NCI-H82 (cell line): Measurements from ENCODE around the gene SPTBN5.
A peak's percentile ranks its signal among the peaks of the same experiment; 100 is the strongest.

Experiments
- DNase-seq: peaks from one replicate; lab custom pipeline; 2025; lab: John Stamatoyannopoulos, UW

Gene SPTBN5

DNA sequence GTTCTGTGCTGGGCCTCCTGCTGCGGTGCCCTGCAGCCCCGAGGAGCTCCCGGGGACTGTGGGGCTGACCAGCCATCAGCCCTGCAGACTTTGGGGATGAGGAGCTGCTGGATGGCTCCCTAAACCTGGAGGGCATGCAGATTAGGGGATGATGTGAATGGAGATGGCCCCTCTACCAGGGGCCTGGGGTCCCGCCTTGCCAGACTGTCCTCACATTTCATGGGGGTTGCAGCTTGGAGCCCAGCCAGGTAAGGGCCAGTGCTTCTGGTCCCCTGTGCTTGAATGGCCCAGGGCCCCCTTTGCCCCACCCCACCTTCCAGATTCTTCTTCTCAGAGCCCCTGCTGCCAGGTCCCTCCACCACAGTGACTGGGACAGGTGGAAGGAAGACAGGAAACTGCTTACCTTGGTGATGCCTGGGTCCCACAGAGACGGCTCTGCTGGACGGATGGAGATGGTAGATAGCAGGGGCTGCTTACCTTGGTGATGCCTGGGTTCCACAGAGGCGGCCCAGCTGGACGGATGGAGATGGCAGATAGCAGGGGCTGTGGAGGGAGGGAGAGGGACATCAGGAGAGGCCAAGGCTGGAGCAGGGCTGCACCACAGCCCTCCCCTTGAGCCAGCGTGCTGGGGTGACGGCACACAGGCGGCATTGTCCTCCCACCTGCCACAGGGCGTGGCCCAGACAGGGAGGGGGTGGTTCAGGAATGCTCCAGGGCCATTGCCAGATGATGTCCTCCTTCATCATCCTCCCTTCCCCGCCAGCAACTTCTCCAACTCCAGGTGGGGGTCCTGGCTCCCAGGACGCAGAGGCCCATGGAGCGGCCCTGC lies at the start of gene SPTBN5:
Gene SPTBN5, minus strand, starts transcription at position 632 of the 829 bp plus-strand sequence. Its CDS starts 556 bp downstream, at position 76.
- no peak for DNase-seq

DNA sequence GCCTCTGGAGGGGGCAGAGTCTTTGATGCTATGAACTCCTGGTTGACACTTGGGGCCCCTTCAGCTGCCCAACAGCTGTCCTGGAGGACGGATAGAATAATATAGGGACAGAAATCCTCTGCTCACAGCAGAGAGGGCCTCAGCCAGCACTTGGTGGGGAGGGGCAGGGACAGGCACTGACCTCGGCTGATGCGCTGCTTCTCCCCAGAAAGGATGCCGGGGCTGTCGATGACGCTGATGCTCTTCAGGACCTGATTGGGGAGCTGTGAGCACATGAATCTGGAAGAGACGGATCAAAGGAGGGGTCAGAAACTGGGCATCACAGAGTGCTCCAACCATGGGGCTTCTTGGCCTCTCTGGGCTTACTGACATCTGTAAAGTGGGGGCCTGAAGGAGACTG lies 49.0 kb upstream of the SPTBN5 start:
- DNase-seq = no peak

DNA sequence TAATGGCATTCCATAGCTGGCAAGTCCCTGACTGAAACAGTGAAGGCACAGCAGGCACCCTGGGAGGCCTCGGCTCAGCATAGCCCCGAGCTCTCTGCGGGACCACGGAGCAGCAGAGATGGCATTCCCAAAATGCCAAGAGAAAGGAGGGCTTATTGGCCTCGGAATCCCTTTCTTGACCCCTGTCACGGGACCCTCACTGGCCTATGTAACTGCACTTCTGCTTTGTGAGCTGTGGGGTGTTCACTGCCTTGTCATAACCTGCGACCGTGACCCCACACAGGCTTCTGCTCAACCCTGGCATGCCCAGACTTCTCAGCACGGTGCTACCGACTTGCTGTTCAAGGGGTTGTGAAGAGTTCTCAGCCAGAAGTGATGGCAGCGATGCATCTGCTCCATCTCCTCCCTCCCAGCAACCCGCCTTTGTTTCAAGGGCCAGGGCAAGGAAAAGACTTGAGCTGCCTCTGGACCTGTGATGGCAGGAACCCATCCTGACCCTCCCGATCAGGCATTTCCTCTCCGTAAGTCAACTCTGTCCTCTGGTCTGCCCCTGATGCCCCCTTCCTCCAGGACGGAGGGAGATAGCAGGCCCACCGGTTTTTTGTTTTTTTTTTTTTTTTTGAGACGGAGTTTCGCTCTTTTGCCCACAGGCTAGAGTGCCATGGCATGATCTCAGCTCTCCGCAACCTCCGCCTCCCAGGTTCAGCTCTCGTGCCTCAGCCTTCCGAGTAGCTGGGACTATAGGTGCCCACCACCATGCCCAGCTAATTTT lies 48.0 kb upstream of the SPTBN5 start:
- DNase-seq = no peak

DNA sequence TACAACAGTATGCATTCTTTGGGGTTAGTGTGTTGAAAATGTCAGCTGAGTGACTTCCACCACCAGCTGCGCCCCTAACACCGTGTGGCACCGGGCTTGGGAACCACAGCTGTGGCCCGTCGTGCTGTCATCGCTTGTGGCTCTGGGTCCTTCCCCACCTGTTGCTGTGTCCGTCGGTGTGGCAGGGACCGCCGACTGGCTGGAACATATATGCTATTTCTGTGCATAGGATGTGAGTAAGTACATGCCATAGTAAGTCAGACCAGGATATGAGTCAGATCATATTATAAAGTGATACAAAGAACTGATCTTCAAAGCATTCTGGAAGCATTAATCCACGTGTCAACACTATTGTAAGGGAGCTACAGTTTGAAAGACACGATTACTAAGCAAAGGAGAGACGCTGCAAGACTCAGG lies 46.6 kb upstream of the SPTBN5 start:
- DNase-seq = no peak

DNA sequence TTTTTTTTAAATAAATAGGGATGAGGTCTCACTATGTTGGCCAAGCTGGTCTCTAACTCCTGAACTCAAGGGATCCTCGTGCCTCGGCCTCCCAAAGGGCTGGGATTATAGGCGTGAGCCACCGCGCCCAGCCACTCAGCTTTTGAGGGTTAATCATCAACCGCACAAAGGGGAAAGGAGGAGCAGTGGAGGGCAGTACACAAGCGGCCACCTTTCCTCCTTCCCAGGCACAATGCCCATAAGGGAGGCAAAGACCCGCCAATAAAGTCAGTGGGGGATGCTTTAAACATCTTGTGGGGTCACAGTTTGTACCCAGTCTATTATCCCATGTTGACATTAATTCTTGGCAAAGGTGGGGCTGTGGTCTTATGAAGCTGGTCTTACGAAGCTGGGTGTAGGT lies 46.1 kb upstream of the SPTBN5 start:
- DNase-seq = no peak

DNA sequence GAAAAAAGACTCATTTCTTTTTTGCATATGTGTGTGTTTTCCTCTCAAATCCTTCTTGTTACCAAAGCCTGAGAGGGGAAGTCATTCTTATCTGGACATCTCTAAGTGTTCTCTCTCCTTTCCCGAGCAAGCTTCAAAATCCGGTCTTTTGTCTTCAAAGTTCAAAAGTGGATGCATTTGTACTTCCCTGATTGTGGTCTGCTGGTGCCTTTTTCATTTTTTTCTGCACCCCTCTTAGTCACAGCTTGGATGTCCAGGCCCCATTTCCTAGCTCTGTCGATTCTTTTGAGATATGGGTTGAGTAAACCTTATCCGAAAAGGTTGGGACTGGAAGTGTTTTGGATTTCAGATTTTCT lies 43.7 kb upstream of the SPTBN5 start:
- no peak for DNase-seq

DNA sequence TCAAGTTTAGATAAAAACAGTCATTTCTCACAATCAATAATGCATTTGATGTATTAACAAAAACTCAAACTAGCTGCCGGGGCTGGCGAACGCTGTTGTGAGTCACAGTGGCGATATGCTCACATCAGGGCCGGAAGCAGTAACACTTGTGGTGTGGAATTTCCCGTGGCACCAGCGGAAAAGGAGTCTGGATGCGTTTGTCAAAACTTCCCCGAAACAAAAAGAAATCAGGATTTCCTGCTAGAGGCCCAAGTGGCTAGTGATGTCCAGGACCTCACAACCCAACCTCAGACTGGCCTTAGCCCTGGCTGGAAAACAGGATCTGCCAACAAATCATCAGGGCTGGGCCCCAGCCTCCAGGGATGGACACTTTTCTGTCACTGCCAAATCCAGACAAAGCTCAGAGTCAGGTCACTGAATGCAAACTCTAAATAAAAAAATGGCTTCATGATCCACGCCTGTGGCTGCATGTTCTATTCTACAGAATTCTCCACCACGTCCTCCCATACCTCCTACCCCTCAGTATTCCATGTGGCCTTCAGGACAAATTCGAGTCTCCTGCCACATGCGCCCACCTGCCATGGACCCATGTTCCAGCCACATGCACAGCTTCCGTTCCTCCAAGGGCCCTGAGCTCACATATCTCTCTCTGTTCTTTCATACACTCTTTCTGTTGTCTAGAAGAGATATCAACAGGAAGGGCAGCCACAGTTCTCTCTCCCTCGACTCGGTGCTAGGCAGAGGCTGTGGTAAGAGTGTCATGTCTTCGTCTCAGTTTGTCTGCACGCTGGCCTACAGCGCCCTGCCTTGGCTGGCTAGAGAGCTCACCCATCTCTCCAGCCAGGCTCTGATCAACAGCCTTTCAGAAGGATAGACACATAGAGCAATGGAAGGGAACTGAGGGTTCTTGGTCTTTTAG lies 43.1 kb upstream of the SPTBN5 start:
- no peak for DNase-seq

DNA sequence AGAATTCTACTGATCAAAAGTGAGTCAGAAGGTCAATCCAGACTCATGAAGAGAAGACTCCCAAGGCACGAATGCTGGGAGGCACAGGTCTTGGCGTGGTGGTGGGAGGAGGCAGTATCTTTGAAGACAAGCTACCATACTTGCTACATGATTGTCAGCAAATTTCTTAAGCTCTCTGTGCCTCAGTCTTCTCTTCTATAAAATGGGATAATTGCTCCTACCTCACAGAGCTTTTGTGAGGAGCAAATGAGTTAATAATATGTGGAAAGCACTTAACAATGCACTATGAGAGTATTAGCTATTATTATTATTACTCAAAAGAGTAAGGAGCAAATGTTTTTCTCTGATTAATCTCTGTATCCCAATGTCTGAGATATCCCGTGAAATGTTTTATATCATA lies 42.3 kb upstream of the SPTBN5 start:
- DNase-seq = no peak

DNA sequence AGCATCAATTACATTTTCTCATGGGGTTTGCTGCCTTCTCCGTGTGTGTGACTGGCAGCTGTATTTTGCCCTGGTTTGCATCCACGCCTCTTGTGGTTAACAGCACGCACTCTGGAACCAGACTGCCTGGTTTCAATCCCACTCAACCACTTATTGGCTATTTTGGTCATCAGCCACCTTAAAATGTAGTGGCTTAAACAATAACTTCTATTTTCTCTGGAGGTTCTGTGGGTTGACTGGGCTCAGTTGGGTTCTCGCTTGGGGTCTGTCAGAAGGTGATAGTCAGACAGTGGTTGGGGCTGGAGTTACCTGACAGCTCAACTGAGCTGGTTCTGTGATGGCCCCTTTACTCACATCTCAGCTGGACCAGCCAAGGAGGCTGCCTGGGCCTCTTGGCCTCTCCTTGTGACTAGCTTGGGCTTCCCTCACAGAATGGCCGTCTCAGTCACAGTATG lies 41.7 kb upstream of the SPTBN5 start:
- DNase-seq = no peak

DNA sequence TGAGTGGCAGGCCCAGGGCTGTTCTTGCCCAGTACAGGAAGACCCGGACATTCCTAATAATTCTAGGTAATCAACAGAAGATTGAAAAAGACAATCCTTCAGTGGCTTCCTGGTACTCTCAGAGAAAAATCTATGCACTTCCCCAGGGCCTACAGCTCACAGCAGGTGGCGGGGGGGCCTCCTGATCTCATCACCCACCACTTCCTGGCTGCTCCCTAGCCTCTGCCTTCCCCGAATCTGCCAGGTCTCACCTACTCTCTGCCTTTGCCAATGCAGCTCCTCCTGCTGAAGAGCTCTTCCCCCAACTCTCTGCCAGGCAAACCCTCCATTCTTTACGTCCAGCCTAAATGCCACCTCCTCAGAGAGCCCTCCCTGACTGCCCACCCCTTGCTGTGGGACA lies 41.0 kb upstream of the SPTBN5 start:
- DNase-seq = no peak

DNA sequence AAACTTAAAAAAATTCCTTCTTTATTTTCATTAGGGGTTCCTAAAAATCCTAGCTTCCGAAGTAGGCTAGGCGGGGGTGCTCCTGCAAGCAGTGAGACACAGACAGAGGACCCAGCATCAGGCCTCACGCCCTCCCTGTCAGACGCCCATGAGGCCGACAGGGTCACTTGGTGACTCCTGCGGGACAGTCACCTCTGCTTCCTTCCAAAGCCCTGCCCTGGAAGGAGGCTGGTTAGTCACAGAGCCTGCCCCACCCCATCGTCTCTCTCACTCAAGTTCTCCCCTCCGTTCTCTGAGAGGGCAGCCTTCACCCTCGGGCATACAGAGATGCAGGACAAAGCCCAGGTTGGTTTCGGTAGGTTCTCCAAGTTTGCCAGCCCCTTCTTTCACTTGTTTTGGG lies 39.9 kb upstream of the SPTBN5 start:
- DNase-seq = no peak

DNA sequence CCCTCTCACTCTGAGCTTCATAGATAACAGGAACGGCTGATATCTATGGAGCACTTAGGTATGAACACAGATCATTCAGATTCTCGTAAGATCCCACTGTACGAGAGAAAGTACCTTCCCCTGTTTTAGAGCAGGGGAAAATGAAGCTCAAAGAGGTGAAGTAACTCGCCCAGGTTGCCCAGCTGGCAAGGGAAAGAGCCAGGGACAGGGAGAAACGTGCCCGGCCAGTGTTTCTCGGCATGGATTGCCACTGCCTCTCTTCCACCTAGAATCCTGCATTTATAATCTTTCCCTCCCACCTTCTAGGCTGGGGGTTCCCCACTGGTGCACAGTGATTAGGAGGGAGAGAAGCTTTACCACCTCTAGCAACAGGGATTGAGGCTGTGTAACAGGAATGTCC lies 39.5 kb upstream of the SPTBN5 start:
- no peak for DNase-seq

DNA sequence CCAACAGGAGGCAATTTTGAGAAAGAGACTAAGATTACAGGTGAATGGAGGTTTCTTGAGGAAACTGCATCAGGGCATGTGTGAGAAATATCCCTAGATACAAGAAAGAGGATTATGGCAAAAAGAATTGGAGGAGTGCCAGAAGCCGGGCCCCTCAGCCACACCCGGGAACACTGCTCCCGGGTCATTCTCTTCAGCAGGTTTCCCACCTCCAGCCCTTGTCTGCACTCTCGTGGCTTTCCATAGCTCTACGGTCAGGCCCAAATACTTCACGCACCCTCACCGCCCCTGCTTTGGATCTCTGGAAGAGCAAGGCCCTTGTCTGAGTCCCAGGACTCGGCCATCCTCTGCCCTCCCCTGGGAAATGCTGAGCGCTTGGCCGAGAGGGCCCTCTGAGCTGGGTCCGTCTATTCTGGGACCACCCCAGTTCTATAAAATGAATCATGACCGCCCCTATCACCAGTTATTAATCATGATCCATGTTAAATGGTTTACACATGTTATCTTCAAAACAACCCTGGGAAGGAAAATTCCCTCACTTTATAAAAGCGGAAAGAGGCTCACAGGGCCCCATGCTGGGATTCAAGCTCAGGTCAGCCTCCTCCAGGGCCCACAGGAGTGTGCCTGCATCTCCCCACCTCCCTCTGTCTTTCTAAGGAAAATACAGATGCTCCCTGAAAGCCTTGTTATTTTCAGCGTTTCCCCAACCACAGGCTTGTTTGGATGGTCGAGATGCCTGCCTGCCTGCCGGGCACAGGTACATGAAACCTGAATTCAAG lies 38.8 kb upstream of the SPTBN5 start:
- DNase-seq = peak; percentile 47

DNA sequence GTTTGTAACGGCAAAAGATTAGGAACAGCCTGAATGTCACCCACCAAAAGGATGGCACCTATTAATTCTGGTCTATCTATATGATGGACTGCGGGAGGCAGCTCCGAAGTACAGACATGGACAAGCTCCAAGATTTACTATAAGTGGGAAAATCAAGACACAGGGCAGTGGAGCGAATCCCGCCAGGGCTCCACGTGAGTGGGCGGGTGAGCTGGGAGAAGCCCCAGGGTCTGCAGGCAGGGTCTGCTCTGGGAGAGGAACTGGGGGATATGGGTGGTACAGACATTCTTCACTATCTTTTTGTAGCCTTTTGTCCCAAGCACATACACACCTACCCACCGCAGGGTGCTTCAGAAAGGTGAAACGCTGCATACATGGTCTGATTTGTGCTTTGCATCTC lies 38.2 kb upstream of the SPTBN5 start:
- no peak for DNase-seq

DNA sequence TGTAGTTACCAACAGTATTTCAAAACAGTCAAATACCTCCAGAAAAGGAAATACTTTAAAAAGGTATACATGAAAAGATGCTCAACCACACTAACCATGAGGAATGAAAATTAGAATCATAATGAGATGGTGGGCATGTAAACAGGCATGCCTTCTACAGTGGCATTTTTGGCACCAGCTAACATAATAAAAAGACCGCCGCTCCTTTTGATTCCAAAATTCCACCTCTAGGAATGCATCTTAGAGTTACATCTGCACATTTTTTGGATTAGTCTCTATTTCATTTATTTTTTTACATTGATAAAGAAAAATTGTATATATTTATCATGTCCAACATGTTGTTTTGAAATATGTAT lies 37.0 kb upstream of the SPTBN5 start:
- no peak for DNase-seq

DNA sequence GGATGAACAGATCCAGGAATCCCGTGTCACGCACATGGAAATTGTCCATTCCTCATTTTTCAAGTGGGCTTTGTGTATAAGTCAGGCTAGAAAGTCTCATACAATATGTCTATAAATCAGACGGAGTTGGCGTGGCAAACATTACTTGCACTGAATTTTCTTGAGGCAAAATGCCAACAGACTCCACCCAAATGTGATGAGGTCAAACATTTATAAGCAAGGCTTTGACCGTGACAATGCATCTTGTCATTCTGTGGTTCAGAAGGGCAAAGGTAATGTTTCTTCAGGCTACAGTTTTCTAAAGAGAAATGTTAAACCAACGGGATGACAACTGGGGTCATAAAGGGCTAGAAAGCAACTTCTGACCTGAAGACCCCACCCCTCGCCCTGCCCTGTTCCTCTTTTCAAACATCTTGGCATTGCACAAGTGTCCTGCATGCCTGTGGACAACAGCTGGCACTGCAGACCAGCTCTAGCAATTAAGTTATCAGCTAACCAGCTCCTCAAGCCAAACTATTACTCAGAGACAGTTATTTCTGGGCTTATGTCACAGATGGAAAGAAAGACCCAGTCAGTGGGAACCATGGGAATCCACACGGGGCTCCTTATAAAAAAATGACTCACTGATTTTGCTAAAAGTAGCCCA lies 36.5 kb upstream of the SPTBN5 start:
- DNase-seq = no peak

DNA sequence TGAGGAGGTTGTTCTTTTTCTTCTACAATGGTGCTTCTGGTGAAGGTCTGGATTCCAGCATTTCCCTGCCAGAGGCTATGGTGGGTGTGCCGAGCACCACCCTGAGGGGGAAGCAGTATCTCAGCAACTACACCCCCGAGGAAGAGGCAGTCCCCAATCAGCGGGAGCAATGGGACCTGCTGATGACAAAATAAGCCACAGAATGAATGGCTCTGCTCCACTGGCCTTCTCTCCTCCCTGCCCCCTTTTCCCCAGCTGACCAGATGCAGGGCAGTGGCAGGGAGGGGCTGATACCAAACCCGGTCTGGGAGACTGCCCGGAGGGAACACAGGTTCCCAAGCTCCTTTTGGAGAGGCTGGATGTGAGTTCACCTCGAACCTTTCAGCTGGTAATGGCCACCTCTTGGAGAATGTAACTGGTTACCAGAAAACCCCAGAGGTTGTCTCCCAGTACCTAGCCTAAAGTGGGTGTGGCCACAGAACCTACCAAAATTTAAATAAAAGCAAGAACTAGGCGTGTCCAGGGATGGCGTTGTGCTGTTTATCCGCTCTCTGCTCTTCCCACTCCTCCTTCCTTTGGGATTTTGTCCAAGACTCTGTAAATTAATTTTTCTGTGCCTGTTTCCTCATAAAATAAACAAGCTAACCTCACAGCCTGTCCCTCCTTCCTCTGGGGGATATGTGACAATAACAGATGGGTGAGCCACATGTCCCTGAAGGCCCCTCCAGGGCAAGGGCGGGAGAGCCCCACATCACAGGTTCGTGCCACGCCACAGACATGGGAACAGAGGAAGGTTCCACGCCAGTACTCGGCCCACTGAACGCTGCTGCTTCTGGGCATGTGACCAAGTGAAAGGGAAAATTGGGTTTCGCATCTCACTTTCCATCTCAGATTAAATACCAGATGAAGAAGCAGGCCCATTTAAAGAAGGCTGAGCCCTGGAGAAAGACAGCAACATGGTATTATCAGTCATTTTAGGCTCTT lies 35.1 kb upstream of the SPTBN5 start:
- DNase-seq = peak; percentile 40

DNA sequence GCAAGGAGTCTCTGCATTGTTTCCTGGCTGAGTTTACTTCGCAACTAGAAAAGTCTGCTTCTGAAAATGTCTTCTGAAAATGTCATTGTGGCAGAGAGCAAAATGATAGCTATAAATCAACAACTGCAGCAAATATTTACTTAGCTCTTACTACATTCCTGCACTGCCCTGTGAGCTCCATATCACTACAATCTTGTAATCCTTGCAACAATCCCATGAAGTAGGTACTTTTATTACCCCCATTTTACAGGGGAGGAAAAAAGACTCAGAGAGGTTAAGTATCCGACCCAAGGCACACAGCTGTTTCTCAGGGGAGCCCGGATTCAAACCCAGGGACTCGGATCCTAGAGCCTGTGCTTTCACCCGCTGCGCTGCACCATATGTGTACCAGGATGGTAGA lies 34.2 kb upstream of the SPTBN5 start:
- DNase-seq = no peak

DNA sequence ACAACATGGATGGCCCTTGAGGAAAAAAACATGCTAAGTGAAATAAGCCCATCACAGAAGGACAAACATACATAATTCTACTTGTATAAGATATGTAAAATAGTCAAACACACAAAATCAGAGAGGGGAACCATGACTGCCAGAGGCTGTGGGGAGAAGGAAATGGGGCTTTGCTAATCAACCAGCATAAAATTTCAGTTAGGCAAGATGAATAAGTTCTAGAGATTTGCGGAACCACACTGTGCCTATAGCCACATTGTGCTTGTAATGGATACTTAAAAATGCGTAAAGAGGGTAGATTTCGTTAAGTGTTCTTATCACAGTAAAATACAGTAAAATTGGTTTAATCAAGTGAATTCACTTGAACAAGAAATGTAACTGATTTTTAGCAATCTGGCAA lies 33.7 kb upstream of the SPTBN5 start:
- DNase-seq = no peak
